Hepatocyte (in vitro differentiated cells): ENCODE data around the gene ACSL5. TPM values are rescaled to one million over a fixed set of nuclear protein-coding genes. Genes with fewer than 3 reads are reported as not detected.
A peak's percentile ranks its signal among the peaks of the same experiment; 100 is the strongest.

Experiments used
- DNase-seq: peaks from one replicate; pipeline ENCODE4 v3.0.0-alpha.2; 2016; ENCODE audit warnings: low spot score
- H2AFZ ChIP-seq: fragments of 200-600 bp; sonication (generic); 2 replicates; pipeline ENCODE4 v1.6.0; 2016; ENCODE audit warnings: antibody characterized with exemption, mild to moderate bottlenecking
- H3K27ac ChIP-seq: fragments of 200-600 bp; sonication (generic); 2 replicates; pipeline ENCODE4 v1.5.1; 2016; ENCODE audit warnings: mild to moderate bottlenecking
- H3K27me3 ChIP-seq: fragments of 200-600 bp; sonication (generic); 2 replicates; pipeline ENCODE4 v1.6.1; 2016
- H3K36me3 ChIP-seq: fragments of 200-600 bp; sonication (generic); replicated peaks from 2 replicates; pipeline ENCODE4 v1.5.1; 2016; ENCODE audit warnings: low read depth; ENCODE audit not compliant: insufficient read depth
- H3K4me1 ChIP-seq: fragments of 200-600 bp; sonication (generic); 2 replicates; pipeline ENCODE4 v1.5.1; 2016; ENCODE audit warnings: mild to moderate bottlenecking, moderate library complexity; ENCODE audit not compliant: insufficient read depth
- H3K4me2 ChIP-seq: fragments of 200-600 bp; sonication (generic); 2 replicates; pipeline ENCODE4 v1.6.0; 2016
- H3K4me3 ChIP-seq: fragments of 200-600 bp; sonication (generic); 2 replicates; pipeline ENCODE4 v1.5.1; 2016; ENCODE audit warnings: mild to moderate bottlenecking
- H3K79me2 ChIP-seq: fragments of 200-600 bp; sonication (generic); 2 replicates; pipeline ENCODE4 v1.6.0; 2017; ENCODE audit warnings: mild to moderate bottlenecking
- H3K9me2 ChIP-seq: fragments of 200-600 bp; sonication (generic); replicated peaks from 2 replicates; pipeline ENCODE4 v1.6.0; 2017; ENCODE audit warnings: mild to moderate bottlenecking; ENCODE audit not compliant: insufficient read depth
- H3K9me3 ChIP-seq: fragments of 200-600 bp; sonication (generic); 2 replicates; pipeline ENCODE4 v1.5.1; 2016; ENCODE audit warnings: low read depth, mild to moderate bottlenecking
- H4K20me1 ChIP-seq: fragments of 200-600 bp; sonication (generic); 2 replicates; pipeline ENCODE4 v1.6.0; 2016; ENCODE audit warnings: mild to moderate bottlenecking; ENCODE audit not compliant: insufficient read depth, poor library complexity, severe bottlenecking
- CTCF ChIP-seq: fragments of 200-600 bp; sonication (generic); IDR thresholded peaks from 2 replicates; pipeline ENCODE4 v1.5.1; 2016; ENCODE audit warnings: antibody characterized with exemption, mild to moderate bottlenecking; ENCODE audit not compliant: poor library complexity
- EZH2 ChIP-seq: fragments of 200-600 bp; sonication (generic); IDR thresholded peaks from 2 replicates; pipeline ENCODE4 v1.6.1; 2016; ENCODE audit warnings: antibody characterized with exemption, mild to moderate bottlenecking, borderline replicate concordance
- EZH2phosphoT487 ChIP-seq: fragments of 200-600 bp; sonication (generic); IDR thresholded peaks from one replicate; pipeline ENCODE4 v1.6.1; 2018; ENCODE audit warnings: antibody characterized with exemption, mild to moderate bottlenecking, low read depth, moderate library complexity; ENCODE audit not compliant: unreplicated experiment, severe bottlenecking
- WGBS: methylation state at CpG from one replicate; pipeline ENCODE4 v1.1.6; 2016; ENCODE audit warnings: low lambda C conversion rate; ENCODE audit errors: missing lambda C conversion rate; 5-methylcytosine and 5-hydroxymethylcytosine counted together
- polyA plus RNA-seq: library from polyadenylated mRNA; unstranded; fragments of >200 nt; fragmentation: Nextera tagmentation; extraction: Ambion mirVana; gene quantifications from 2 replicates; pipeline ENCODE4 v1.2.1, GENCODE V29; 2016
- total RNA-seq: library from RNA; depleted of rRNA; stranded (reverse); fragments of >200 nt; gene quantifications from 2 replicates; pipeline ENCODE4 v1.2.3, GENCODE V29; 2014

The ACSL5 gene
- total and polyA plus RNA-seq, 2 experiments from 2014 or later = 22.7 to 40.2 TPM

GRCh38 chr10:112330607-112331160 lies 43.2 kb upstream of the ACSL5 start:
- Histone ChIP-seq H3K79me2 (no peaks in the 10 kb centered on the region), H3K9me2 (no peaks in the 10 kb centered on the region), H3K27ac (peak overlapping the region; percentile 26), H3K36me3 (no peaks in the 10 kb centered on the region), H3K27me3 (no peaks in the 10 kb centered on the region), H3K4me3 (no peak overlapping the region), H4K20me1 (no peaks in the 10 kb centered on the region), H3K9me3 (no peaks in the 10 kb centered on the region), H3K4me2 (no peak overlapping the region), H3K4me1 (peaks cover 29% of the 10 kb centered on the region), H2AFZ (no peak overlapping the region)
- WGBS = 93% methylated on average over 1 of the region's 1 CpG
- no peak for DNase-seq
- TF ChIP-seq CTCF (no peak), EZH2phosphoT487 (no peak), EZH2 (no peak)

- no peak overlapping the region for H2AFZ ChIP-seq
- no peak overlapping the region for H3K4me3 ChIP-seq
- no peaks in the 10 kb centered on the region for H3K79me2 ChIP-seq
- WGBS = 70% methylated on average over 3 of the region's 3 CpGs
- no peaks in the 10 kb centered on the region for H3K9me3 ChIP-seq
- TF ChIP-seq CTCF (no peak), EZH2 (no peak), EZH2phosphoT487 (no peak)
- H4K20me1 ChIP-seq = no peaks in the 10 kb centered on the region
- peaks cover 37% of the 10 kb centered on the region for H3K4me1 ChIP-seq
- H3K4me2 ChIP-seq = no peak overlapping the region
- H3K27ac ChIP-seq = peak overlapping the region; percentile 24
- H3K36me3 ChIP-seq = no peaks in the 10 kb centered on the region
- H3K27me3 ChIP-seq = no peaks in the 10 kb centered on the region
- DNase-seq = no peak
- H3K9me2 ChIP-seq = no peaks in the 10 kb centered on the region
These were observed 41.9 kb upstream of the ACSL5 start for GRCh38 chr10:112332022-112332421.

- H3K36me3 ChIP-seq = no peaks in the 10 kb centered on the region
- H3K27me3 ChIP-seq = no peaks in the 10 kb centered on the region
- no peaks in the 10 kb centered on the region for H4K20me1 ChIP-seq
- no peak overlapping the region for H3K4me3 ChIP-seq
- H3K9me2 ChIP-seq = no peaks in the 10 kb centered on the region
- no peak for TF ChIP-seq EZH2phosphoT487
- no peak for TF ChIP-seq EZH2
- TF ChIP-seq CTCF = no peak
- no peak for DNase-seq
- no peaks in the 10 kb centered on the region for H3K9me3 ChIP-seq
- 76% methylated on average over 5 of the region's 5 CpGs for WGBS
- H2AFZ ChIP-seq = no peak overlapping the region
- H3K4me2 ChIP-seq = no peak overlapping the region
- peaks cover 37% of the 10 kb centered on the region for H3K4me1 ChIP-seq
- H3K79me2 ChIP-seq = no peaks in the 10 kb centered on the region
- peak overlapping the region; percentile 69 for H3K27ac ChIP-seq
These were observed 41.2 kb upstream of the ACSL5 start for GRCh38 chr10:112332509-112333228.
